NB4 (cell line): ENCODE results near the gene PDZD2.

ENCODE experiments used
- DNase-seq: peaks from one replicate; pipeline ENCODE4 v3.0.0; 2010; ENCODE audit warnings: low read depth
- H3K4me3 ChIP-seq: one replicate; pipeline ENCODE4 v1.5.1; 2011; ENCODE audit warnings: mild to moderate bottlenecking, low read depth, low read length, moderate library complexity
- CTCF ChIP-seq: IDR thresholded peaks from one replicate; pipeline ENCODE4 v1.5.1; 2012; ENCODE audit warnings: low read depth, low read length
- MAX ChIP-seq: IDR thresholded peaks from 2 replicates; pipeline ENCODE4 v1.6.1; 2011; ENCODE audit warnings: low read depth, low read length
- MYC ChIP-seq: IDR thresholded peaks from 2 replicates; pipeline ENCODE4 v1.6.1; 2011; ENCODE audit warnings: low read depth, low read length
- POLR2A ChIP-seq: IDR thresholded peaks from 2 replicates; pipeline ENCODE4 v1.6.1; 2011; ENCODE audit warnings: mild to moderate bottlenecking; ENCODE audit not compliant: insufficient read length; ENCODE audit errors: extremely low read depth

The PDZD2 gene

GRCh38 chr5:32047056-32047455 is 408.1 kb downstream of the PDZD2 start:
- H3K4me3 ChIP-seq: no peak overlapping the region
- DNase-seq: no peak
- TF ChIP-seq CTCF (no peak), POLR2A (no peak), MAX (no peak), MYC (no peak)

- TF ChIP-seq MYC (no peak), POLR2A (no peak), CTCF (no peak), MAX (no peak)
- H3K4me3 ChIP-seq: no peak overlapping the region
- no peak for DNase-seq
These were observed 412.9 kb downstream of the PDZD2 start for GRCh38 chr5:32051796-32052195.

- DNase-seq: no peak
- TF ChIP-seq CTCF (no peak), MYC (no peak), POLR2A (no peak), MAX (no peak)
- no peak overlapping the region for H3K4me3 ChIP-seq
These were observed 417.2 kb downstream of the PDZD2 start for GRCh38 chr5:32055891-32056866.

- TF ChIP-seq POLR2A (no peak), MAX (no peak), CTCF (no peak), MYC (no peak)
- no peak for DNase-seq
- H3K4me3 ChIP-seq: no peak overlapping the region
These were observed 418.5 kb downstream of the PDZD2 start for GRCh38 chr5:32057187-32058096.

GRCh38 chr5:32058101-32058500 is 419.2 kb downstream of the PDZD2 start:
- H3K4me3 ChIP-seq: no peak overlapping the region
- TF ChIP-seq CTCF (no peak), POLR2A (no peak), MYC (no peak), MAX (no peak)
- no peak for DNase-seq
